ENCODE measurements around the gene RHOBTB1.
"Not testable (repeated sequence)": the region's sequence is repeated elsewhere in the genome, so short reads cannot be mapped to it uniquely, and the experiment has no call there.

Gene RHOBTB1

DNA sequence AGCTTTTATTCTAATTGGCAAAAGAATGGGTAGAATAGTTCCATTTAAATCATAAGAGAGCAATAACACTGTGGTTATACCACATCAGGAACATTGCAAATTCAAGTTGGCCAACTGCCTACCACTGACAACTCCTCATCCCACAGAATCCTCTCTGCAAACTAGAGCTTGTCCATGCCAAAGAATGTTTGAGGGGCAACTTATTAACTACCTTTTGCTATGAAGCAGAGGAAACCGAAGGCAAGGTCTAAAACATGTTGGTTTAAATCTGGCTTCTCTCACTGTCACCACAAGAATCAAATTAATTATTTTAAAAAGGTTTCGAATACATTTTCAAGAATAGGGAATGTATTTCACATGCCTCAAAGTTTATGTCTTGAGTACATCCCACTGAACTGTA lies 36.0 kb downstream of the RHOBTB1 start:
- no peak for DNase-seq (ENCODE audit: low read depth in 2 of 2, low spot score in 1 of 2)

DNA sequence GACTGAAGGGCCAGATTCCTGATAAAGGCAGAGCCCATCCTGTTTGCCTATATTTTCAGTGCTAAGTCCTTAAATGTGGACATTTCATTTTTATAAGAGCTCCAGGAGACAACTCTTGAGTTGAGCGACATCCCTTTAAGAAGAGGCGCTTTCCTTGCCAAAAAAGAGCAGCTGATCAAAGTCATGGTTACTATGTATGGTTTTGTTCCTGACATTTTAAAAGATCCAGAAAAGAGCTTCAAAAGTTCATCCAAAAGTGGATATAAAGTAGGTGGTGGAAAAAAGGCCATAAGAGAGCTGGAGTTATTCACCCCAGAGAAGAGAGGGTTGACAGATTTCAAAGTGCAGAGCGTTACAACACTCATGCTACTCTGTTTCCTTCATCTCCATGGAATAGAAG lies 36.7 kb downstream of the RHOBTB1 start:
- no peak for DNase-seq (ENCODE audit: low read depth in 2 of 2, low spot score in 1 of 2)

DNA sequence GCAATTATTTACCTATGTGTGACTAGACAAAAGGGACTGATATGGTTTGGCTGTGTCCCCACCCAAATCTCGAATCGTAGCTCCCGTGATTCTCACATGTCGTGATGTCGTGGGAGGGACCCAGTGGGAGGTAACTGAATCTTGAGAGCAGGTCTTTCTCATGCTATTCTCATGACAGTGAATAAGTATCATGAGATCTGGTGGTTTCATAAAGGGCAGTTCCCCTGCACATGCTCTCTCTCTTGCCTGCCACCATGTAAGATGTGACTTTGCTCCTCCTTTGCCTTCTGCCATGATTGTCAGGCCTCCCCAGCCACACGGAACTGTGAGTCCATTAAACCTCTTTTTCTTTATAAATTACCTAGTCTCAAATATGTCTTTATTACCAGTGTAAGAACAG lies 37.2 kb downstream of the RHOBTB1 start:
- DNase-seq (ENCODE audit: low read depth in 2 of 2, low spot score in 1 of 2), result not testable (repeated sequence)

DNA sequence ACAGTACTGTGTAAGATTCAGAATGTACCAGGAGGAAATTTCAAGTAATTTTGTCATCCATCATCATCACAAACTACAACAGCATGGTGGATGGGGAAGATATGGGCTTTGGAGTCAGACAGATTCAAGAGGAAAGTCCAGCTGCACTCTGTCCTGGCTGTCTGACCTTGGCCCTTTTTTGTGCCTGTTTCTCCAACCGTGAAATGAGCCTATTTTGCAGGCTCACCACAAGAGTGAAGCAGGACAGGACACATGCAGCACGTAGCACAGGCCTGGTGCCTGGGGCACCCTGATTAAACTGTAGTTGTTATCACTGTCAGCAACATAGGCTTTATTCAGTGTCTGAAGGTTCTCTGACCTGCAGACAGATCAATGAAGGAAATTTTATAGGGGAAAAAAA lies 37.6 kb downstream of the RHOBTB1 start:
- no peak for DNase-seq (ENCODE audit: low read depth in 2 of 2, low spot score in 1 of 2)

DNA sequence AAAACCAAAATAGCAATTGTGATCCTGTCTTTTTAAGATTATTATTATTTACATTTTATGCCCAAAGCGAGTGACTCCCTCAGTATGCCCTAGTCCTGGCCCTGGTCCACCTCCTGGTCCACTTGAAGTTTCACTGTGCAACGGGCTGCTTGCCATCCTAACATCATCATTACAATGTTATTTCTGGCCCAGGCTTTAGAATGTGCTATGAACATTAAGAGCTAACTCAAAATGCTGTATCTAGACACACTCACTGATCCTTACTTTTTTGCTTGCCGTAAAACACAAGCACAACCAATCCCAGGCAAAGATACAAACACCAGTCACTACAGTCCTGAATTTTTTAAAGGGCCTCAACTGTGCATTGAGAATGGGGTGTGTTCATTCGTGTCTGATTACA lies 38.4 kb downstream of the RHOBTB1 start:
- no peak for DNase-seq (ENCODE audit: low read depth in 2 of 2, low spot score in 1 of 2)

DNA sequence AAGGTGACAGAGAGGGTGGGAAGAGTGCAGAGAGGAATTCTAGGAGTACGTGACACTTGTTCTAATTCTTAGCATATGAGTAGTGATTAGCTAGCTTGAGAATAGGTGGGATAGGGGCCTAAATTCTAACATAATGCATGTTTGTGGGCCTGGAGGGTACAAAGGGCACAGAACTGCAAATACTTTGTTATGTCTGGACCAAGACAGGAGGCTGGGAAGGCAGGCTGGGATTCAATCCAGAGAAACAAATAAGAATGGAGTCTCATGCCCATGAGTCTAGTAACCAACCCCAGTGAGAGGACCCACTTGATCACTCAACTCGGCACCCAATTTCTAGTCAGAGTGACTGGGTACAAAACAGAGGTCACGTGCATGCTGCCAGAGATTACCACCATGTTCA lies 40.9 kb downstream of the RHOBTB1 start:
- no peak for DNase-seq (ENCODE audit: low read depth in 2 of 2, low spot score in 1 of 2)

DNA sequence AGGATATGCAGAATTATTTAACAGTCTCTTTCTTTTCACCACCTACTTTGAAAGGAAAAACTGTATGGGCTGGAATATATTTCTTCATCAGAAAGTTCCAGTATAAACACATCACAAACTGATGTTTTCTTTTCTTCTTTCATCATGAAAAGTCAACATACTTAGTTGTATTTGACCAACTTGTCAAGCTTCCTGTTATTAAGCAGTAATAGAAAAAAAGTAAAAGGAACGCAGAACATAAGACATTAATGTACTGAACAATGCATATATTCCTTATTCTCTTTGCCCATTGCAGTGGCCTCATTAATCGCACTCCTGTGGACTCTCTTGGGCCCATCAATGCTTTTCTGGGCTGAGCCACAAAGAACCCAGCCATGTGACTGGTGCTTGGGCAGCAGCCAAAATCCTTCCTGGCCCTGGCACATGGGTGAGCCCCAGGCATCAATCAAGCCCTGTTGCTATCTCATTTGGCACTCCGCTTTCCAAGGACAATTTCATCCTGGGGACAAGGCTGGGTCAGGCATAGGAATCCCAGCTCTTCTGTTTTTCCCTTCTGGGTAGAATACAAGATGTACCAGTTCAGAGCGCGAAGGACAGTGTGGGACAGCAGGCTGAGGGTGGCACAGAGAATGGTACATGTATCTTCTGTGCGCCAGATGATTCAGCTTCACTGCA lies 42.3 kb downstream of the RHOBTB1 start:
- DNase-seq (ENCODE audit: low read depth in 2 of 2, low spot score in 1 of 2), result no peak

DNA sequence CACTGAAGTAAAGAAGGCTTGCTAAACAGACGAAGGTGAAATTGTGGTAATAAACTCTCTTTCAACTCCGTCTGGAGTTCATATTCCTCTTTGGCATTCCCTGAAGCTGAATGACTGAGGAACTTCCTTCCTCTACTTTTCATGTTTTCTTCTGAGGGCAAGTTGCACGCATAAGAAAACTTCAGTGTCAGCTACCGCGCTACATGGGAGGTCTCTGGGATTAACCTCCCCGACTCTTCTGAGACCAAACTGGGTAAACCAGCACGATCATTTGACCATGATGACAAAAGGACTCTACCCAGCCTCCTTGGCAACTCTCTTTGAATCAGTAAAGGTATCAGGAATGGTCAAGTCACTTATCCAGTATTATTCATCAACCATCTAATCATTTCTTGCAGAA lies 44.7 kb downstream of the RHOBTB1 start:
- no peak for DNase-seq (ENCODE audit: low read depth in 2 of 2, low spot score in 1 of 2)

DNA sequence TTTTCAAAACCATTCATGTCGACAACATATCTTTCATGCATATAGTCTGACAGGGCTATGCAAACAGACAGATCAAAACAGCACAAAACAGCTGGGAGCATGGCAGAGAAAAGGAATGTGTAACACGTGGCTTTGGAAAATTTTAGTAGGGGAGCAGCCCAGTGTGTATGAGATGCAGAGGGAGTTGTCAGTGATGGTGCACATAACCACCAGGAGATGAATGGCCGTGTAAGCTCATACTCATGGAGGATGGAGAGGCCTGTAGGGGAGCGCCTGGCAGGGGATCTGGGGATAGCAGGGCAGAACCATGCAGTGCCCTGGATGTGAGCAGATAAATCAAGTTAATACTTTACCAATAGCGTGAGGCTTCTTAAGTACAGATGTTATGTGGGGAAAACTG lies 45.7 kb downstream of the RHOBTB1 start:
- DNase-seq (ENCODE audit: low read depth in 2 of 2, low spot score in 1 of 2), result no peak

DNA sequence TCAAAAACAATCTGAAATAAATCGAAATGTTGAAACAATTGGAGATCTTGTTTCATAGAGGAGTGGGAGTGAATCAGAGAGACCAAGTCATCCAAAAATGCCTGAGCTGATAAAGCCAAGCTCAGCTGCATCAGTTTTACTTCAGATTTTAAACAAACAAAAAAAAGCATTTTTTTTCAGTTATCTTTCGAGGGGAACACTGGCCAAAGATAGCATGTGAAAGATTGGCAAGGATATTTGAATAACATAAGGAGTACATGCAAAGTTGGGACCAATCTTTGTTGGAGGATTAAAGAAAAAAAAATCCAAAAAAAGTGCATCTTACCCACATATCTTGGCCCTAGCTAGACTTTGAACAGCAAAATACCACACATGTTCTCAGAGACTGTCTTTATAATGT lies 47.2 kb downstream of the RHOBTB1 start:
- no peak for DNase-seq (ENCODE audit: low read depth in 2 of 2, low spot score in 1 of 2)

DNA sequence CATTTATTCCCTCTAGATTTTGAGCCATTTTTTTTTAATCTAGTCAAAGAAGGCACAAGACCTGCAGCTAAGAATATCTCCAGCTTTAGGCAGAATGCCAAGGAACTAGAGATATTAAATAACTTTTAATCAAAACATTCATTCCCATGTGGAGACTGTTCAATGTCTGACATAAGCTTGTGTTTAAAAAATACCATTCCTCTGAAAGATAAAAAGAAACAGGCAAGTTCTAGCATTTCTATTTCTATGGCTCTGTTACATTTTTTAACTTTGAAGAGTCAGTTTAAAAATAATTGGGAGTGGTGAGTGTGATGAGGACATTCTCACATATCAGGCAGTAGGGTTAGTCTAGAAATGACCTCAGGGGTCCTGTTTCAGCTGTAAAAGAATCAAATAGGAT lies 48.0 kb downstream of the RHOBTB1 start:
- no peak for DNase-seq (ENCODE audit: low read depth in 2 of 2, low spot score in 1 of 2)

DNA sequence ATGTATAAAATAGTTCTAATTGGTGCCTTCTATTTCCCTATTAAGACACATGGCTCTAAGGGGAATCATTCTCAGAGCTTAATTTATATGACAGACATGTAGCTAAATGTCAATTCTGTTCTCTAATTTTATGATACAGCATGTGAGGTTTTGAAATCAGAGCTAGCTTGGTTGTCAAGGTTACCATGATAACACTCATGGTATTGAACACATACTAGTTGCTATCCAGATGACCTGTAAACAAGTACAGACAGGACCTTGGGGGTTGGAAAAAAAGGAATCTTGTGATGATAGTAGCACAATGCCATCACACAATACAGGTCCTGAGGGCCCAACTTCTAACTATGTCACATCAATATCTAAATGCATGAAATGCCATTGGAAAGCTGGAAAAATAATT lies 49.2 kb downstream of the RHOBTB1 start:
- DNase-seq (ENCODE audit: low read depth in 2 of 2, low spot score in 1 of 2), result no peak

DNA sequence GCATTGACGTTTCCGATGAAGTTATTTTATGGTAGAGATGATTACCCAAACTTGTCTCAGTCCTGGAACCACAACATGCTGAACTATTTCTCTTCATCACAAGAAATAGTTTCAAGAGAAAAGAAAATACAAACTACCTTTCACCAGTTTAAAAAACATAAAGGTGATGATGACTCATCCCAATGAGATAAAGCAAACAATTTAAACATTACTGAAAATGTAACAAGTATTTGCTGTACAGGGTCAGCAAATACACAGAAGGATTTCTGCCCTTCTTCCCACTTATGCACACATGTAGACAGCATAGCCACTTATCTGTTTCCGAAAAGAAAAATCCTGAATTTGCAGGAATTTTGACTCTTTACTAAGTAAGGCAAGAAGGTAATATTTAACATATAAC lies 50.8 kb downstream of the RHOBTB1 start:
- DNase-seq (ENCODE audit: low read depth in 2 of 2, low spot score in 1 of 2), result no peak

DNA sequence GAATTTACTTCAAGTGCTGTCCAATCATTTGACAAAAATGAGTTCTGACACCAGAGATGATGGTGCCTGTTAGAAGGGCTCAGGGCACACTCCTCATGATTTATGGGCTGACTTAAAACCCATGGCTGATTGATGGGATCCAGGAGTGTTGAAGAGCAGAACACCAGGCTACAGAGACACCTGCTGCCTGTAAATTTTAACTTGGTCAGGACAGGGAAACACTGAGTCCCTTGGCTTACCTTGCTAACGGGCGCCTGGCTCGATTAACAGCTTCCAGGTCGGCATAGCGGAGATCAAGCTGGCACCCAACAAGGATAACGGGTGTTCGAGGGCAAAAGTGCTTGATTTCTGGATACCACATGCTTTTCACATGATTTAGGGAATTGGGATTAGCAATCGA lies 51.4 kb downstream of the RHOBTB1 start:
- no peak for DNase-seq (ENCODE audit: low read depth in 2 of 2, low spot score in 1 of 2)

DNA sequence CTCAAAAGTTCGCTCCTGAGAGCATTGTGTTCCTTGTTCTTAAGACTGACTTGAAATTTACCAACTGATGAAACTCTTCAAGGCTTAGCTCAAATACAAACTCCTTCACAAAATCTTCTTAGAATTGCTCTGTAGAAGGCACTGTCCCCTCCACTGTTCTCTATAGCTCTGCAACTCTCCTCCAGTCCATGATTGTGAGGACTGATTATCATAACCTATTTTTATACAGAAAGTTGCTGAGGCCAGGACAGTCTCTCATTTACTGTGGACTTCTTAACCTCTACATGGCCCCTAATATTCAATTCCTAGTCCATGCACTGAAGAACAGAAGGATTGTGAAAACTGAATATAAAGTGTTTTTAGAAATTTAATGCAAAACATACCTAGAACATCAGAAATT lies 53.2 kb downstream of the RHOBTB1 start:
- DNase-seq (ENCODE audit: low read depth in 2 of 2, low spot score in 1 of 2), result no peak

DNA sequence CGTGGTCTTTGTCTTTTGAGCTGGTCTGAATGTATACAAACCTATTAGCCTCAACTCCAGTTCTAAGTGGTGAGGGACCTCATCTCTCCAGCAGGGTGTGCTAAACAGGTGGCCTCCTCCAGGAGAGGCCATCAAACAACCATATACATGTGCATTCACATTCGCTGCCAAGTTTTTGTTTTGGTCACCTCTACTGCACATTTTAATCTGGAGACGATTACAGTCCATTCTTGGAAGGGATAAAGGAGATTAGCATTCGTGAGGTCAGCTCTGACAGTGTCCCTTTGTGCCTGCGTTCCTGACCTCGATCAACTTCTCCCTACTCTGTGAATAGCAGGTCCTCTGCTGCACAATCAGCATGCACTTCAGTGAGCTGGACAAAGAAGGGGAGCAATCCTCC lies 60.8 kb downstream of the RHOBTB1 start:
- DNase-seq (ENCODE audit: low read depth in 2 of 2, low spot score in 1 of 2), result no peak

DNA sequence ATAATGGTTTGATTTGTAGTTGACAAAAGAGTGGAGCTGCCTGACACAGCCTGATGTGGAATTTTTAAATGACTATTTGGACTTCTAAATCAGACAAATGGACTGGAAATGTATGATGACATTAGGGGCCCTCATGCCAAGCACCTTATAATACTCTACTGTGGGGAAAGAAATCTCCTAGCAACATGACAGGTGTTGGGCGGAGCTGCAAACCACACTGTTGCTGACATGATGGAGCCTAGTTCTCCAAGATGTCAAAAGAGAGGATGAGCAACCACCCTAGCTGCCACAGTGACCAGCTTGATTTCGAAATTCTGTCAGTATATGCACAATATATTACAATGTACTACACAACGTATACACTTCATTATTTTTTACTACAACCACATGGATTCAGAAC lies 65.8 kb downstream of the RHOBTB1 start:
- no peak for DNase-seq (ENCODE audit: low read depth in 2 of 2, low spot score in 1 of 2)

DNA sequence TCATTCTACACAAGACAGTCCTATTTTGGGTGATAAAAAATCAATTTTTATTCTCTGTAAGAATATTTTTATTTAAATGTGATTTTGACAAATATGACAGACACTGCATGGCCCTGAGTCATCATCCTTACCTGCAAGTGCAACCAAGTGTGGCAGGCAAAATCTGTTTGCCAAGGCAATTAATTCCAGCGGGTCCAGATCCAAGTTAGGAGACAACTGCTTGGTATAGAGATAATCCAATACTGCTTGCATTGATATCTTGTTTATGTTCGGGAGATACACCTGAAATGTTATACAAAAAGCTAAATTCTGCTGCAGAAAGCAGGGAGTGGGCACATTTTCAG lies 66.2 kb downstream of the RHOBTB1 start:
- DNase-seq (ENCODE audit: low read depth in 2 of 2, low spot score in 1 of 2), result no peak

DNA sequence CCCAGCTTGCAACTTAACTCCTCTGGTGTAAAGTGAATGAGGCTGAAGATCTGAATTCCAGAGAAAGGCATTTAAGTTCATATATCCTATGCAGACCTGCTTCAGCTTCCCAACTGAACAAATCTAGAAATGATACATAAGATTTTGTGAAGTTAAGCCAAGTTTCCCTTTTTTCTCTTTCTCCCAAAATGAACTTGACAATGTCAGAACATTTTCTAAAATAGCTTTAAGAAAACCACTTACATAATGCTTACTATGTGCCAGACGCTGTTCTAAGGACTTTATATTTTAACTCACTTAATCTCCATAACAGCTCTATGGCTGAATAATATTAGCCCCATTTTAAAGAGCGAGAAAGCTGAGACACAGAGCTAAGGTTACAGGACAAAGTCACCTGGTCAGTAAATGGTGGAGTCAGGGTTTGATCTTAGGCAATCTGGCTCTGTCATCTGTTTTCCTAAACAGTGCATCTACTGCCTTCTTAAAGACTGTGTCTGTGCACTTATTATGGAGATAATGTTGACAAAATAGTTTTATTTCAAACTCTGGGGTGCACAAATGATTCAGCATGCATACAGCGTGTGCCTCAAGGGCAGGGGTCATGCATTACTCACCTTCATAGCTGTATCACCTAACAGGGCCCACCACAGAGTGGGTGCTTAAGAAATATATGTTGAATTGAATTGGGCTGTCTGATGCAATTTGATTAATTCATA lies 66.8 kb downstream of the RHOBTB1 start:
- no peak for DNase-seq (ENCODE audit: low read depth in 2 of 2, low spot score in 1 of 2)

DNA sequence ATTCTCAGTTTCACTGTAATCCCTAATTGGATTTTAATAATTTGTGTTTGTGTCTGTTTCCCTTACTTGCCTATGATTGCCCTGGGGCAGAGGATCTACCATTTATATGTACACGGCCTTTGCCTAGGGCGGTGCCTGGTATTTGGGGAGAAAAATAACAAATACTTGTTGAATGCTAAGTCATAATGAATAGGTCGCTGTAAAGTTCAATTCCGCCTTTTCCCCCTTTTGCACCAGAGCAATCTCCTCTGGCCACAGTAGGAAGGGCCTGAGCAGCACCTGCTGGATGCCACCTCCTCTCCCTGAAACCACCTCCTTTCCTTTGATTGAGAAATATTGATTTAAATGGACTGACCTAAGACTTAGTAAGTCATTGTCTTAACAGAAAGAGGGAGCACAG lies 70.2 kb downstream of the RHOBTB1 start:
- no peak for DNase-seq (ENCODE audit: low read depth in 2 of 2, low spot score in 1 of 2)

DNA sequence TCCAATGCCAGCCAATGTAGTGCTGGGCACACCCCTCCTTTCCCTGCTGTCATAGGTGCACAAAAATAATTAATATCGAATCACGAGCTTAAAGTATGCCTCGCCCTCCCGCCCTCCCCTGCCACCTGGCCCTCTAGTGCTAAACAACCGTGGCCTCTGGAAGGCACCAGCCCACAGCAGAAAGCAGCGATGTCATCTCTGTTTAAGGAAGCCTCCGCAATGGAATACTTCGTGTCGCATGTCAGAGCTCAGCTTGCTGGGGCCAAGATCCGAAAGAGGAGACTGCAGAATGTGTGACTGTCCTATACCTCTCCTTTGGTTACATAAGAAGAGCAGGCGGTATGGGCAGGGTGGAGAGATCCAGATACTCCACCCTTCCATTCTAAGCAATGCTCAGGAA lies 71.5 kb downstream of the RHOBTB1 start:
- no peak for DNase-seq (ENCODE audit: low read depth in 2 of 2, low spot score in 1 of 2)

DNA sequence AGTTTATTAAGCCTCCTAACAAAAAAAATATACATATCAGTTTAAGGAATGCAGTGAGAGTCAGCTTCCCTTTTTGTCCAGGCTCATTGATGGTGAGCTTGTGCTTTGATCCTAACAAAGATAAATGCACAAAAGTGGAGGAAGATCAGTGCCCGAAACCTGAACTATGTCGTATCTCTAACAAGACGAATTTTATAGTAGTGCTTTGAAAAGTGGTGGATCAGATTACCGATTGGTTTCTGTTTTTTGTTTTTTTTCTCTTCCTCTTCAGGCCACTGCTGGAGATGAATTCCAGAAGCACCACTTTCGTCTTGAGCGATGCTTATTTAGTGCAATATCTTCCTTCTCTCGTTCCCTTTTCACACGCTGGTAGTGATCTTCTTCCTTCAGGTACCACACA lies 72.8 kb downstream of the RHOBTB1 start:
- no peak for DNase-seq (ENCODE audit: low read depth in 2 of 2, low spot score in 1 of 2)

DNA sequence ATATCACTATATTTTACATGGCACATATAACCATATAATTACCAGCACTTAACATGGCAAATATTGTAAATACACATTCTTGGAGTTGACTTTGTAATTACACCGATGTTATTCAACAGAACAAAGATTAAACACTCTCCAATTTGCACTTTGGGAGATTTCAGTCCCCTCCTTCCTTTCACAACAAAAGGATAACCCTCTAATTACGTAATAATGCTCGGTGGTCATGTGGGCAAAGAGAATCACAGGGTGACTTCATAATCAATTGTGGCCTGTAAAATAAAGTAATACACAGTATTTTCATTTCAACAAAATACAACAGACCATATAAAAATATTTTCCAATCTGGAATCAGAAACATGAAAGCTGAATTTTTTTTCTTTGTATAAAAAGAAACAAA lies 73.2 kb downstream of the RHOBTB1 start:
- no peak for DNase-seq (ENCODE audit: low read depth in 2 of 2, low spot score in 1 of 2)

DNA sequence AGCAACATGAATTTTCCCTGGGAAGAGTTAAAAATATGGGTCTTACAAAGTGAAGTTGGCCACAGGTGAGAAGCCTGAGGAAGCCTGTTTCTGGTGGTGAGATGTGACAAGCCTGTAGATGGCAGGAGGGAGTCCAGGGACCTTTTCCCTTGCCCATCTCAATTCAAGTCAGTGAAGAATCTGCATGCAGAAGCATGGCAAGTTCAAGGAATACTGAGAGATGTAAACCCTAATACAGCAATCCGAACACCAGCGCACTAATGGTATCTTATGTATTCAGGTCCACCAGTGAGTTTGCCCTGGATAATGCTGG lies 73.6 kb downstream of the RHOBTB1 start:
- no peak for DNase-seq (ENCODE audit: low read depth in 2 of 2, low spot score in 1 of 2)
